Neural cell (in vitro differentiated cells): ENCODE measurements around the gene ADTRP. TPM values are rescaled to one million over a fixed set of nuclear protein-coding genes. Genes with fewer than 3 reads are reported as not detected.

Source experiments
- H2AFZ ChIP-seq: fragments of 200-600, 300-800 bp; sonication (generic), shearing (Covaris generic); 2 replicates; pipeline ENCODE4 v1.6.0; 2014; ENCODE audit warnings: low read depth, mild to moderate bottlenecking, antibody characterized with exemption, low read length, moderate library complexity
- H3F3A ChIP-seq: fragments of 200-600 bp; shearing (Covaris generic); 2 replicates; pipeline ENCODE4 v1.6.1; 2016; ENCODE audit warnings: mild to moderate bottlenecking, moderate library complexity, mixed read lengths, antibody characterized with exemption, low read length; ENCODE audit not compliant: insufficient read depth, poor library complexity, severe bottlenecking
- H3K27ac ChIP-seq: fragments of 200-600, 300-800 bp; sonication (generic), shearing (Covaris generic); 2 replicates; pipeline ENCODE4 v1.5.1; 2014; ENCODE audit warnings: mild to moderate bottlenecking, low read length, moderate library complexity
- H3K27me3 ChIP-seq: fragments of 300-800, 200-600 bp; sonication (generic), shearing (Covaris generic); 2 replicates; pipeline ENCODE4 v1.6.0; 2014; ENCODE audit warnings: mild to moderate bottlenecking, low read depth, low read length, moderate library complexity; ENCODE audit not compliant: insufficient read depth
- H3K36me3 ChIP-seq: fragments of 300-800, 200-600 bp; sonication (generic), shearing (Covaris generic); 2 replicates; pipeline ENCODE4 v1.5.1; 2014; ENCODE audit warnings: mild to moderate bottlenecking, antibody characterized with exemption, low read length, moderate library complexity; ENCODE audit not compliant: insufficient read depth
- H3K4me2 ChIP-seq: fragments of 300-800, 200-600 bp; sonication (generic), shearing (Covaris generic); 2 replicates; pipeline ENCODE4 v1.6.0; 2014; ENCODE audit warnings: mild to moderate bottlenecking, low read length
- H3K4me3 ChIP-seq: fragments of 300-800, 200-600 bp; sonication (generic), shearing (Covaris generic); 2 replicates; pipeline ENCODE4 v1.5.1; 2014; ENCODE audit warnings: mild to moderate bottlenecking, low read length, moderate library complexity
- H3K79me2 ChIP-seq: fragments of 200-600 bp; shearing (Covaris generic); replicated peaks from 2 replicates; pipeline ENCODE4 v1.6.0; 2014; ENCODE audit warnings: mild to moderate bottlenecking, low read length, moderate library complexity; ENCODE audit not compliant: insufficient read depth
- H3K9ac ChIP-seq: fragments of 300-800, 200-600 bp; sonication (generic), shearing (Covaris generic); 2 replicates; pipeline ENCODE4 v1.6.1; 2016; ENCODE audit warnings: mild to moderate bottlenecking, low read length, mixed read lengths
- H3K9me2 ChIP-seq: fragments of 200-600 bp; shearing (Covaris generic); 2 replicates; pipeline ENCODE4 v1.6.1; 2016; ENCODE audit warnings: mild to moderate bottlenecking, low read length, mixed read lengths; ENCODE audit not compliant: insufficient read depth
- H3K9me3 ChIP-seq: fragments of 200-600, 300-800 bp; sonication (generic), shearing (Covaris generic); 2 replicates; pipeline ENCODE4 v1.6.1; 2016; ENCODE audit warnings: mild to moderate bottlenecking, mixed run types, low read length, moderate library complexity, mixed read lengths
- H4K20me1 ChIP-seq: fragments of 200-600 bp; shearing (Covaris generic); 2 replicates; pipeline ENCODE4 v1.6.1; 2016; ENCODE audit warnings: mild to moderate bottlenecking, mixed run types; ENCODE audit not compliant: insufficient read depth
- EP300 ChIP-seq: fragments of 450-650 bp; conservative IDR thresholded peaks from 2 replicates; pipeline ENCODE4 v1.6.1; 2014; ENCODE audit warnings: antibody characterized with exemption, mild to moderate bottlenecking, moderate library complexity; ENCODE audit not compliant: poor library complexity, severe bottlenecking
- EZH2 ChIP-seq: fragments of 200-600, 300-800 bp; shearing (Covaris generic), sonication (generic); IDR thresholded peaks from 2 replicates; pipeline ENCODE4 v1.6.1; 2014; ENCODE audit warnings: antibody characterized with exemption, low read length, borderline replicate concordance, mild to moderate bottlenecking; ENCODE audit not compliant: insufficient read depth, poor library complexity, severe bottlenecking
- MXI1 ChIP-seq: fragments of 450-650 bp; conservative IDR thresholded peaks from 2 replicates; pipeline ENCODE4 v1.6.1; 2014; ENCODE audit warnings: antibody characterized with exemption, mild to moderate bottlenecking; ENCODE audit not compliant: poor library complexity, severe bottlenecking
- POLR2AphosphoS5 ChIP-seq: IDR thresholded peaks from 2 replicates; pipeline ENCODE4 v1.6.1; 2012
- RAD21 ChIP-seq: fragments of 450-650 bp; conservative IDR thresholded peaks from 2 replicates; pipeline ENCODE4 v1.6.1; 2014; ENCODE audit warnings: antibody characterized with exemption, mild to moderate bottlenecking, moderate library complexity
- SMC3 ChIP-seq: fragments of 450-650 bp; conservative IDR thresholded peaks from 2 replicates; pipeline ENCODE4 v1.6.1; 2014; ENCODE audit warnings: antibody characterized with exemption, mild to moderate bottlenecking, moderate library complexity; ENCODE audit not compliant: poor library complexity
- TAF1 ChIP-seq: IDR thresholded peaks from 2 replicates; pipeline ENCODE4 v1.6.1; 2012; ENCODE audit warnings: low read depth
- polyA plus RNA-seq: library from polyadenylated mRNA; depleted of rRNA; stranded (reverse); fragments of >200 nt; gene quantifications from 2 replicates; pipeline ENCODE4 v1.2.3, GENCODE V29; 2014
- TF ChIP-seq, protein P1 (sequence below): fragments of 450-650 bp; IDR thresholded peaks from 2 replicates; pipeline ENCODE4 v1.5.1; 2014; ENCODE audit warnings: antibody characterized with exemption, mild to moderate bottlenecking, moderate library complexity; ENCODE audit not compliant: poor library complexity, severe bottlenecking
- TF ChIP-seq, protein P2 (sequence below): IDR thresholded peaks from 2 replicates; pipeline ENCODE4 v1.6.1; 2012; ENCODE audit warnings: borderline replicate concordance

ADTRP gene
- polyA plus RNA-seq, 1 donor from 2014 or later: not detected

DNA sequence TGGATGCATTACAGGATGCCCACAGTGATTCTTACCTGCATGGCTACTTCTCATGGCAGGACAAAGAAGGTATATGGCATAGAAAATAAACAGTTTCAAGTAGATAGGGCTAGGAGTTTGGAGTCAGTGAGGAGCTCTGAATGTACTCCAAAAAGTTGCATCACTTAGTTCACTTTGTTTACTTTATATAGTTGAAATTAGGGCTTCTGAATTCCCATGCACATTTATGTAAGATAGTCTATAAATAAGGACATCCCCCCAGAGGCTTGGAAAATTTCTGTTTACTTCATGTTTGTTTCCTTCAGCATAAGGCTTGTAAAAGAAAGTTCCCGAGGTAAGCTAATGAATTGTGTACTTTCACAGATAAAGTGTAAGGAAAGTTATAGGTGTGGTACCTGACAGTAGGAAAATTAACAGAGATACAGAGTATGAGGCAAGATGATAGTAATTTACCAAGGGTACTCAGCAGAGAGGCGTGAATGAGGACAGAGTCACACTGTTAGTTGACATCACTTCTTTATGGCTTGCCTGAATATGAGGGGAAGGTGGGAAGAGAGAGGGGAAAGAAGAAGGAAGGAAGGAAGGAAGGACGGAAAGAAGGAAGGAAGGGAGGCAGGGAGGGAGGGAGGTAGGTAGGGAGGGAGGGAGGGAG is 51.1 kb downstream of the ADTRP start:
- Histone ChIP-seq H3K9ac (no peak overlapping the region), H4K20me1 (no peaks in the 10 kb centered on the region), H3K4me2 (no peak overlapping the region), H3K4me3 (no peak overlapping the region), H2AFZ (no peak overlapping the region), H3K27me3 (no peaks in the 10 kb centered on the region), H3F3A (no peaks in the 10 kb centered on the region), H3K79me2 (no peaks in the 10 kb centered on the region), H3K27ac (no peak overlapping the region), H3K9me3 (no peaks in the 10 kb centered on the region), H3K9me2 (no peaks in the 10 kb centered on the region), H3K36me3 (no peaks in the 10 kb centered on the region)
- no peak for TF ChIP-seq EP300
- TF ChIP-seq EZH2: no peak
- no peak for TF ChIP-seq SMC3
- TF ChIP-seq POLR2AphosphoS5: no peak
- TF ChIP-seq, protein P1, sequence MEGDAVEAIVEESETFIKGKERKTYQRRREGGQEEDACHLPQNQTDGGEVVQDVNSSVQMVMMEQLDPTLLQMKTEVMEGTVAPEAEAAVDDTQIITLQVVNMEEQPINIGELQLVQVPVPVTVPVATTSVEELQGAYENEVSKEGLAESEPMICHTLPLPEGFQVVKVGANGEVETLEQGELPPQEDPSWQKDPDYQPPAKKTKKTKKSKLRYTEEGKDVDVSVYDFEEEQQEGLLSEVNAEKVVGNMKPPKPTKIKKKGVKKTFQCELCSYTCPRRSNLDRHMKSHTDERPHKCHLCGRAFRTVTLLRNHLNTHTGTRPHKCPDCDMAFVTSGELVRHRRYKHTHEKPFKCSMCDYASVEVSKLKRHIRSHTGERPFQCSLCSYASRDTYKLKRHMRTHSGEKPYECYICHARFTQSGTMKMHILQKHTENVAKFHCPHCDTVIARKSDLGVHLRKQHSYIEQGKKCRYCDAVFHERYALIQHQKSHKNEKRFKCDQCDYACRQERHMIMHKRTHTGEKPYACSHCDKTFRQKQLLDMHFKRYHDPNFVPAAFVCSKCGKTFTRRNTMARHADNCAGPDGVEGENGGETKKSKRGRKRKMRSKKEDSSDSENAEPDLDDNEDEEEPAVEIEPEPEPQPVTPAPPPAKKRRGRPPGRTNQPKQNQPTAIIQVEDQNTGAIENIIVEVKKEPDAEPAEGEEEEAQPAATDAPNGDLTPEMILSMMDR: no peak
- no peak for TF ChIP-seq RAD21
- no peak for TF ChIP-seq MXI1
- no peak for TF ChIP-seq TAF1
- TF ChIP-seq, protein P2, sequence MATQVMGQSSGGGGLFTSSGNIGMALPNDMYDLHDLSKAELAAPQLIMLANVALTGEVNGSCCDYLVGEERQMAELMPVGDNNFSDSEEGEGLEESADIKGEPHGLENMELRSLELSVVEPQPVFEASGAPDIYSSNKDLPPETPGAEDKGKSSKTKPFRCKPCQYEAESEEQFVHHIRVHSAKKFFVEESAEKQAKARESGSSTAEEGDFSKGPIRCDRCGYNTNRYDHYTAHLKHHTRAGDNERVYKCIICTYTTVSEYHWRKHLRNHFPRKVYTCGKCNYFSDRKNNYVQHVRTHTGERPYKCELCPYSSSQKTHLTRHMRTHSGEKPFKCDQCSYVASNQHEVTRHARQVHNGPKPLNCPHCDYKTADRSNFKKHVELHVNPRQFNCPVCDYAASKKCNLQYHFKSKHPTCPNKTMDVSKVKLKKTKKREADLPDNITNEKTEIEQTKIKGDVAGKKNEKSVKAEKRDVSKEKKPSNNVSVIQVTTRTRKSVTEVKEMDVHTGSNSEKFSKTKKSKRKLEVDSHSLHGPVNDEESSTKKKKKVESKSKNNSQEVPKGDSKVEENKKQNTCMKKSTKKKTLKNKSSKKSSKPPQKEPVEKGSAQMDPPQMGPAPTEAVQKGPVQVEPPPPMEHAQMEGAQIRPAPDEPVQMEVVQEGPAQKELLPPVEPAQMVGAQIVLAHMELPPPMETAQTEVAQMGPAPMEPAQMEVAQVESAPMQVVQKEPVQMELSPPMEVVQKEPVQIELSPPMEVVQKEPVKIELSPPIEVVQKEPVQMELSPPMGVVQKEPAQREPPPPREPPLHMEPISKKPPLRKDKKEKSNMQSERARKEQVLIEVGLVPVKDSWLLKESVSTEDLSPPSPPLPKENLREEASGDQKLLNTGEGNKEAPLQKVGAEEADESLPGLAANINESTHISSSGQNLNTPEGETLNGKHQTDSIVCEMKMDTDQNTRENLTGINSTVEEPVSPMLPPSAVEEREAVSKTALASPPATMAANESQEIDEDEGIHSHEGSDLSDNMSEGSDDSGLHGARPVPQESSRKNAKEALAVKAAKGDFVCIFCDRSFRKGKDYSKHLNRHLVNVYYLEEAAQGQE: no peak

DNA sequence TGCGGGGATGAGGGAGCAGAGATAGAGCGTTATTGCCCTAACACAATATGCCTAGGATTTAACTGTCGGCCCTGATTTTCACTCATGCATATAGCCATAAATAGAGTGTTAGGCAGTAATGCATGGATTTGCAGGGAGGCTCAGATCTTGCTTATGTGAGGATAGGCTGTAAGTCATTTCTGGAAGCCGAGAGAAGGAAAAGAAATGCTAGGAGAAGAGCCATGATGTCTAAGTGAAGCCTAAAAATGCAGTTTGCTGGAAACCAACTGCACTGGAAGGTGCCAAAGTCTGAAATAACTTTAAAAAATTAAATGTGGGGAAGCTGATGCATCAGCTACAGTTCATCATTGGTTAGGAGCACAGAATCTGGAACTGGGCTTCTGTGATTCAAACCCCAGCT is 54.3 kb downstream of the ADTRP start:
- no peaks in the 10 kb centered on the region for H3K79me2 ChIP-seq
- H3K9ac ChIP-seq: no peak overlapping the region
- no peak overlapping the region for H2AFZ ChIP-seq
- no peak overlapping the region for H3K4me3 ChIP-seq
- no peaks in the 10 kb centered on the region for H3K36me3 ChIP-seq
- H3K9me3 ChIP-seq: peaks cover 3% of the 10 kb centered on the region
- H4K20me1 ChIP-seq: no peaks in the 10 kb centered on the region
- no peaks in the 10 kb centered on the region for H3F3A ChIP-seq
- H3K4me2 ChIP-seq: no peak overlapping the region
- TF ChIP-seq, protein P2: no peak
- TF ChIP-seq, protein P1: no peak
- TF ChIP-seq EZH2 (no peak), EP300 (no peak), RAD21 (no peak), POLR2AphosphoS5 (no peak), TAF1 (no peak), MXI1 (no peak), SMC3 (no peak)
- H3K27ac ChIP-seq: no peak overlapping the region
- H3K27me3 ChIP-seq: no peaks in the 10 kb centered on the region
- H3K9me2 ChIP-seq: no peaks in the 10 kb centered on the region
